ENCODE measurements around the gene MLPH.

- TF ChIP-seq TEAD4 (IDR thresholded peaks at IDR 0.05; ENCODE audit: borderline replicate concordance, insufficient read depth) = no peak
- TF ChIP-seq FOSL2 (IDR thresholded peaks at IDR 0.05; ENCODE audit: borderline replicate concordance, low read depth) = no peak
- TF ChIP-seq, protein P1, sequence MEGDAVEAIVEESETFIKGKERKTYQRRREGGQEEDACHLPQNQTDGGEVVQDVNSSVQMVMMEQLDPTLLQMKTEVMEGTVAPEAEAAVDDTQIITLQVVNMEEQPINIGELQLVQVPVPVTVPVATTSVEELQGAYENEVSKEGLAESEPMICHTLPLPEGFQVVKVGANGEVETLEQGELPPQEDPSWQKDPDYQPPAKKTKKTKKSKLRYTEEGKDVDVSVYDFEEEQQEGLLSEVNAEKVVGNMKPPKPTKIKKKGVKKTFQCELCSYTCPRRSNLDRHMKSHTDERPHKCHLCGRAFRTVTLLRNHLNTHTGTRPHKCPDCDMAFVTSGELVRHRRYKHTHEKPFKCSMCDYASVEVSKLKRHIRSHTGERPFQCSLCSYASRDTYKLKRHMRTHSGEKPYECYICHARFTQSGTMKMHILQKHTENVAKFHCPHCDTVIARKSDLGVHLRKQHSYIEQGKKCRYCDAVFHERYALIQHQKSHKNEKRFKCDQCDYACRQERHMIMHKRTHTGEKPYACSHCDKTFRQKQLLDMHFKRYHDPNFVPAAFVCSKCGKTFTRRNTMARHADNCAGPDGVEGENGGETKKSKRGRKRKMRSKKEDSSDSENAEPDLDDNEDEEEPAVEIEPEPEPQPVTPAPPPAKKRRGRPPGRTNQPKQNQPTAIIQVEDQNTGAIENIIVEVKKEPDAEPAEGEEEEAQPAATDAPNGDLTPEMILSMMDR (IDR thresholded peaks at IDR 0.05) = no peak
- no peak for TF ChIP-seq FOXM1 (IDR thresholded peaks at IDR 0.05; ENCODE audit: low read depth)
- no peak for TF ChIP-seq RXRA (IDR thresholded peaks at IDR 0.05; ENCODE audit: borderline replicate concordance, low read depth)
- TF ChIP-seq MAX (IDR thresholded peaks at IDR 0.05; ENCODE audit: low read depth) = no peak
- TF ChIP-seq, protein P2, sequence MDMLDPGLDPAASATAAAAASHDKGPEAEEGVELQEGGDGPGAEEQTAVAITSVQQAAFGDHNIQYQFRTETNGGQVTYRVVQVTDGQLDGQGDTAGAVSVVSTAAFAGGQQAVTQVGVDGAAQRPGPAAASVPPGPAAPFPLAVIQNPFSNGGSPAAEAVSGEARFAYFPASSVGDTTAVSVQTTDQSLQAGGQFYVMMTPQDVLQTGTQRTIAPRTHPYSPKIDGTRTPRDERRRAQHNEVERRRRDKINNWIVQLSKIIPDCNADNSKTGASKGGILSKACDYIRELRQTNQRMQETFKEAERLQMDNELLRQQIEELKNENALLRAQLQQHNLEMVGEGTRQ (IDR thresholded peaks at IDR 0.05; ENCODE audit: borderline replicate concordance, low read depth, low read length) = no peak
- no peak for TF ChIP-seq EP300 (IDR thresholded peaks at IDR 0.05; ENCODE audit: borderline replicate concordance in 1 of 2, low read depth in 1 of 2, low read length in 1 of 2)
- no peak for TF ChIP-seq MXI1 (IDR thresholded peaks at IDR 0.05; ENCODE audit: low read depth, low read length)
- no peak for TF ChIP-seq POLR2AphosphoS5 (IDR thresholded peaks at IDR 0.05; ENCODE audit: low read depth, low read length)
- TF ChIP-seq EZH2phosphoT487 (IDR thresholded peaks at IDR 0.05; ENCODE audit: borderline replicate concordance, low read depth) = no peak
- no peak for TF ChIP-seq REST (IDR thresholded peaks at IDR 0.05; ENCODE audit: low read depth, low read length)
- no peak for TF ChIP-seq CHD2 (IDR thresholded peaks at IDR 0.05; ENCODE audit: low read length, partially characterized antibody)
Measured at GRCh38 chr2:237603049-237603717, 116.1 kb downstream of the MLPH start.
